ENCODE measurements around the gene IPO8. TPM values are rescaled to one million over a fixed set of nuclear protein-coding genes. Genes with fewer than 3 reads are reported as not detected.
"Not testable (repeated sequence)": the region's sequence is repeated elsewhere in the genome, so short reads cannot be mapped to it uniquely, and the experiment has no call there.

IPO8 gene
- total and polyA plus RNA-seq, 2 of the 8 experiments (the other 6 are each of a cell fraction or from before 2014, with no cell fraction given): 7.2 to 59.8 TPM

DNA sequence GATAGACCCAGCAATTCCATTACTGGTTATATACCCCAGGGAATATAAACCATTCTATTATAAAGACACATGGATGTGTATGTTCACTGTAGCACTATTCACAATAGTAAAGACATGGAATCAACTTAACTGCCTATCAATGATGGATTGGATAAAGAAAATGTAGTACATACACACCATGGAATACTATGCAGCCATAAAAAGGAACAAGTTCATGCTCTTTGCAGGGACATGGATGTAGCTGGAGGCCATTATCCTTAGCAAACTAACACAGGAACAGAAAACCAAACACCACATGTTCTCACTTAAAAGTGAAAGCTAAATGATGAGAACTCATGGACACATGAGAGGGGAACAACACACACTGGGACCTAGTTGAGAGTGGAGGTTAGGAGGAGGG is 85.8 kb downstream of the IPO8 start:
- H3K4me2 ChIP-seq (ENCODE audit: insufficient read depth in 1 of 2, low read depth in 2 of 2, low read length in 2 of 2); H3K9ac ChIP-seq (replicated peaks in 1 of 4; ENCODE audit: extremely low read depth in 1 of 4, low read depth in 3 of 4, low read length in 3 of 4); H3K23ac ChIP-seq (ENCODE audit: insufficient read length); H3K4me1 ChIP-seq (replicated peaks in 1 of 4; ENCODE audit: control insufficient read depth in 3 of 4, insufficient read depth in 4 of 4, low read length in 3 of 4); H4K5ac ChIP-seq (ENCODE audit: insufficient read length, low read depth, low read length); H3K79me1 ChIP-seq (ENCODE audit: low read depth, low read length); H3K9me3 ChIP-seq (ENCODE audit: insufficient read depth in 2 of 2, low read depth in 1 of 2, low read length in 1 of 2); H3K18ac ChIP-seq (ENCODE audit: extremely low read depth, low read length); H3K36me3 ChIP-seq (ENCODE audit: control insufficient read depth in 2 of 4, insufficient read depth in 4 of 4, low read length in 3 of 4); H2AFZ ChIP-seq (ENCODE audit: low read length); H2BK12ac ChIP-seq (ENCODE audit: low read depth, low read length); H3K56ac ChIP-seq (replicated peaks; ENCODE audit: insufficient read length, low read depth, low read length); H2BK15ac ChIP-seq (ENCODE audit: low read length); H4K91ac ChIP-seq (replicated peaks; ENCODE audit: insufficient read length, low read length); H3K27me3 ChIP-seq (replicated peaks in 1 of 4; ENCODE audit: control insufficient read depth in 3 of 4, extremely low read depth in 1 of 4, insufficient read depth in 3 of 4, low read length in 3 of 4); H3K4me3 ChIP-seq (ENCODE audit: extremely low read depth in 1 of 4, insufficient read depth in 2 of 4, low read depth in 3 of 4, low read length in 4 of 4); H3K27ac ChIP-seq (ENCODE audit: low read depth, low read length); H2AK5ac ChIP-seq (ENCODE audit: low read depth, low read length); POLR2A ChIA-PET (ENCODE audit: partially characterized antibody); H2BK120ac ChIP-seq (replicated peaks; ENCODE audit: low read depth, low read length); FAIRE-seq; H3K4ac ChIP-seq (replicated peaks; ENCODE audit: insufficient read length, low read depth, low read length); H3K14ac ChIP-seq (ENCODE audit: insufficient read length); H4K8ac ChIP-seq (ENCODE audit: extremely low read depth, insufficient read depth, low read length); H3K23me2 ChIP-seq (ENCODE audit: low read depth, low read length); H4K20me1 ChIP-seq (replicated peaks in 1 of 2; ENCODE audit: control insufficient read depth in 1 of 2, insufficient read depth in 2 of 2, low read length in 2 of 2); H2BK20ac ChIP-seq (ENCODE audit: low read length); H3K79me2 ChIP-seq (ENCODE audit: control insufficient read depth in 1 of 2, insufficient read depth in 2 of 2, low read length in 2 of 2); H2BK5ac ChIP-seq (ENCODE audit: low read depth, low read length); DNase-seq (ENCODE audit: low read depth in 1 of 2, low spot score in 2 of 2): not testable (repeated sequence)
- CTCF ChIA-PET (ENCODE audit: partially characterized antibody): interaction anchor here (1.3 kb wide), 1 partner anchor 31 kb away, joined by 3 read pairs; no protein-coding TSS in a partner anchor
